ENCODE results near the gene DOP1A. TPM values are rescaled to one million over a fixed set of nuclear protein-coding genes. Genes with fewer than 3 reads are reported as not detected.

DOP1A gene
- total and polyA plus RNA-seq, 2 of the 4 experiments (the other 2 are of a cell fraction): 6.0 to 32.4 TPM

DNA sequence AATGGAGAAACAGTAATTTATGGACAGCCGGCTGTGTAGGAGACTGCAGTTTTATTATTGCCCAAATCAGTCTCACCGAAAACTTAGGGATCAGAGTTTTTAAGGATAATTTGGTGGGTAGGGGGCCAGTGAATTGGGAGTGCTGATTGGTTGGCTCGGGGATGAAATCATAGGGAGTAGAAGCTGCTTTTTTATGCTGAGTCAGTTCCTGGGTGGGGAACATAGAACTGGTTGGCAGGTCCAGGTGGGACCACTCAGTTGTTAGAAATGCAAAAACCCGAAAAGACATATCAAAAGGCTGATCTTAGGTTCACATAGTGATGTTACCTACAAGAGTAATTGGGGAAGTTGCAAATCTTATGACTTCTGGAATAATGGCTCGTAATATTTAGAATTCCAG, 59.3 kb downstream of the DOP1A start:
- Histone ChIP-seq H3K4ac (ENCODE audit: low read depth, low read length) (peak overlapping the region; percentile 41), H2BK20ac (ENCODE audit: low read depth, low read length) (peak overlapping the region; percentile 70; the same call in 1 of the 2 replicates), H2AK5ac (ENCODE audit: low read depth, low read length) (no peak overlapping the region), H2AFZ (replicated peaks; ENCODE audit: low read length, poor library complexity) (no peak overlapping the region), H4K8ac (ENCODE audit: low read depth in 2 of 2, low read length in 2 of 2) (peak overlapping the region; percentile 52 to 62; a peak in 1 of 4 replicates), H4K5ac (ENCODE audit: low read depth, low read length) (no peak overlapping the region), H4K91ac (ENCODE audit: insufficient read depth, low read depth, low read length) (no peak overlapping the region; the same call in 1 of the 2 replicates), H3K27ac (ENCODE audit: insufficient read depth, low read length) (peak overlapping the region; percentile 32; the same call in 1 of the 2 replicates), H3K4me2 (ENCODE audit: low read depth, low read length) (peak overlapping the region; percentile 21; the same call in 1 of the 2 replicates), H2BK120ac (ENCODE audit: low read depth, low read length) (peak overlapping the region; percentile 80), H3K23ac (ENCODE audit: low read depth, low read length) (no peak overlapping the region), H3K4me3 (ENCODE audit: insufficient read depth, low read depth, low read length) (no peak overlapping the region), H3K9me3 (ENCODE audit: control insufficient read depth, insufficient read depth, low read length) (no peaks in the 10 kb centered on the region), H3K4me1 (ENCODE audit: control insufficient read depth, insufficient read depth, low read length) (peaks cover 6% of the 10 kb centered on the region), H3K9me1 (ENCODE audit: insufficient read depth, low read length) (peaks cover 14% of the 10 kb centered on the region), H3K36me3 (ENCODE audit: control insufficient read depth, insufficient read depth, low read length) (peaks cover 14% of the 10 kb centered on the region), H4K20me1 (ENCODE audit: insufficient read depth, low read length) (peaks cover 3% of the 10 kb centered on the region; the same call in 1 of the 2 replicates), H3K79me1 (ENCODE audit: low read depth in 1 of 2, low read length in 2 of 2) (peaks cover 0 to 8% of the 10 kb centered on the region in 2 experiments; a peak in 2 of 4 replicates), H2BK5ac (ENCODE audit: low read depth, low read length, poor library complexity, severe bottlenecking) (peak overlapping the region; percentile 7), H3K9ac (ENCODE audit: low read depth, low read length) (no peak overlapping the region), H3K18ac (ENCODE audit: low read depth, low read length) (no peak overlapping the region), H3K56ac (ENCODE audit: extremely low read depth, insufficient read depth, low read length) (no peak overlapping the region), H3K27me3 (ENCODE audit: control insufficient read depth, insufficient read depth, low read length) (no peaks in the 10 kb centered on the region), H2AK9ac (replicated peaks; ENCODE audit: low read depth, low read length, poor library complexity) (no peak overlapping the region), H2BK15ac (ENCODE audit: low read depth, low read length) (peak overlapping the region; percentile 47; the same call in 1 of the 3 replicates), H3K14ac (replicated peaks; ENCODE audit: low read depth, low read length) (no peak overlapping the region)
- ChIA-PET POLR2A (ENCODE audit: unreplicated experiment) (no interaction called here), CTCF (no interaction called here)
- TF ChIP-seq, protein P1, sequence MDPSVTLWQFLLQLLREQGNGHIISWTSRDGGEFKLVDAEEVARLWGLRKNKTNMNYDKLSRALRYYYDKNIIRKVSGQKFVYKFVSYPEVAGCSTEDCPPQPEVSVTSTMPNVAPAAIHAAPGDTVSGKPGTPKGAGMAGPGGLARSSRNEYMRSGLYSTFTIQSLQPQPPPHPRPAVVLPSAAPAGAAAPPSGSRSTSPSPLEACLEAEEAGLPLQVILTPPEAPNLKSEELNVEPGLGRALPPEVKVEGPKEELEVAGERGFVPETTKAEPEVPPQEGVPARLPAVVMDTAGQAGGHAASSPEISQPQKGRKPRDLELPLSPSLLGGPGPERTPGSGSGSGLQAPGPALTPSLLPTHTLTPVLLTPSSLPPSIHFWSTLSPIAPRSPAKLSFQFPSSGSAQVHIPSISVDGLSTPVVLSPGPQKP (IDR thresholded peaks at IDR 0.05; ENCODE audit: borderline replicate concordance, low read depth, low read length): no peak
- no peak for TF ChIP-seq POLR2A (IDR thresholded peaks at IDR 0.05; ENCODE audit: low read depth, low read length)
- TF ChIP-seq USF2 (IDR thresholded peaks at IDR 0.05; ENCODE audit: low read depth, low read length): no peak
- no peak for TF ChIP-seq RCOR1 (IDR thresholded peaks at IDR 0.05; ENCODE audit: insufficient replicate concordance, low read length)
- TF ChIP-seq BHLHE40 (IDR thresholded peaks at IDR 0.05; ENCODE audit: low read depth, low read length): no peak
- TF ChIP-seq MAFK (IDR thresholded peaks at IDR 0.05; ENCODE audit: low read depth, low read length): peak; percentile 79
- TF ChIP-seq FOS (IDR thresholded peaks at IDR 0.05; ENCODE audit: low read depth, low read length): no peak
- no peak for TF ChIP-seq NFE2L2 (IDR thresholded peaks at IDR 0.05; ENCODE audit: low read depth, low read length)
- ATAC-seq (ENCODE audit: low read depth): no peak
- WGBS, 2 experiments (ENCODE audit: extremely low coverage in 2 of 2, insufficient read length in 1 of 2): 100% methylated on average over 2 of the region's 5 CpGs; no CpG with 5 or more reads in 1 of the 2 experiments
- BruUV-seq (replicated peaks): no TSS peak
- in situ Hi-C loops (cut with MboI; ENCODE audit: low sequenced_read_pairs): no loop called here
- intact Hi-C loops (cut with micrococcal nuclease): no loop called here
- dilution Hi-C loops (cut with HindIII; ENCODE audit: low sequenced_read_pairs, unreplicated experiment): no loop called here
- no peak for DNase-seq

Data from IMR-90 (cell line).